HEK293 (cell line): ENCODE measurements around the gene LRBA.

Source experiments
- CTCF ChIA-PET: fragments of 350-600 bp; formaldehyde crosslinking; extraction: SDS; loops from one replicate; lab custom pipeline; 2021; ENCODE audit warnings: antibody characterized with exemption; lab: Yijun Ruan, JAX
- POLR2A ChIA-PET: fragments of 300-600 bp; formaldehyde crosslinking; extraction: SDS; loops from one replicate; lab custom pipeline; 2020; ENCODE audit warnings: antibody characterized with exemption, inconsistent platforms; lab: Yijun Ruan, JAX
- H3K27ac ChIP-seq: fragments of 200-500 bp; sonication (Bioruptor generic); 2 replicates; pipeline ENCODE4 v1.5.1; 2014; ENCODE audit warnings: low read depth, low read length, control low read depth, inconsistent platforms; ENCODE audit errors: extremely low read depth
- H3K36me3 ChIP-seq, 2 experiments: fragments of 200-500 bp in 1 of 2; sonication (Bioruptor generic) in 1 of 2; 1 replicate in 1 of 2; 2 replicates in 1 of 2; pipeline ENCODE4 v1.5.1; 2014 to 2017; ENCODE audit warnings: inconsistent platforms in 2 of 2, low read length in 2 of 2; ENCODE audit not compliant: control insufficient read depth in 2 of 2, insufficient read depth in 1 of 2
- H3K4me1 ChIP-seq: fragments of 200-500 bp; sonication (Bioruptor generic); 2 replicates; pipeline ENCODE4 v1.5.1; 2014; ENCODE audit warnings: mild to moderate bottlenecking, low read length, inconsistent platforms; ENCODE audit not compliant: control insufficient read depth, insufficient read depth
- H3K4me3 ChIP-seq: 2 replicates; pipeline ENCODE4 v1.5.1; 2011; ENCODE audit warnings: low read depth, mild to moderate bottlenecking, control low read depth, low read length, moderate library complexity
- H3K9me3 ChIP-seq: fragments of 200-500 bp; sonication (Bioruptor generic); 2 replicates; pipeline ENCODE4 v1.5.1; 2014; ENCODE audit warnings: low read depth, low read length, inconsistent platforms; ENCODE audit not compliant: control insufficient read depth, insufficient read depth
- GLI2 ChIP-seq: fragments of 450-650 bp; formaldehyde crosslinking; IDR thresholded peaks from 2 replicates; pipeline ENCODE4; 2017; ENCODE audit warnings: missing biosample characterization, missing genetic modification characterization, low read depth, borderline replicate concordance
- HOXD13 ChIP-seq: sonication (generic); formaldehyde crosslinking; IDR thresholded peaks from 2 replicates; pipeline ENCODE4 v1.8.0; 2022; ENCODE audit warnings: missing genetic modification reagents, borderline replicate concordance
- PATZ1 ChIP-seq: fragments of 450-650 bp; formaldehyde crosslinking; IDR thresholded peaks from 2 replicates; pipeline ENCODE4 v1.5.1; 2016; ENCODE audit warnings: missing biosample characterization, missing genetic modification characterization
- PBX3 ChIP-seq: sonication (generic); formaldehyde crosslinking; IDR thresholded peaks from 2 replicates; pipeline ENCODE4 v1.8.1; 2022; ENCODE audit warnings: mild to moderate bottlenecking, moderate library complexity, missing genetic modification reagents
- PRDM6 ChIP-seq: fragments of 450-650 bp; formaldehyde crosslinking; IDR thresholded peaks from 2 replicates; pipeline ENCODE4 v1.5.1; 2017; ENCODE audit warnings: missing biosample characterization, missing genetic modification characterization
- TRIM28 ChIP-seq: IDR thresholded peaks from 2 replicates; pipeline ENCODE4 v1.6.1; 2011; ENCODE audit warnings: low read length, control low read depth, borderline replicate concordance
- ZBTB17 ChIP-seq: fragments of 450-650 bp; formaldehyde crosslinking; IDR thresholded peaks from 2 replicates; pipeline ENCODE4 v1.5.1; 2016; ENCODE audit warnings: missing biosample characterization, missing genetic modification characterization
- ZBTB48 ChIP-seq: fragments of 450-650 bp; formaldehyde crosslinking; IDR thresholded peaks from 2 replicates; pipeline ENCODE4 v1.5.1; 2016; ENCODE audit warnings: missing biosample characterization, missing genetic modification characterization
- ZNF140 ChIP-seq: fragments of 450-650 bp; formaldehyde crosslinking; IDR thresholded peaks from 2 replicates; pipeline ENCODE4 v1.5.1; 2016; ENCODE audit warnings: missing biosample characterization, missing genetic modification characterization
- ZNF16 ChIP-seq: fragments of 450-650 bp; formaldehyde crosslinking; IDR thresholded peaks from 2 replicates; pipeline ENCODE4 v1.5.1; 2016; ENCODE audit warnings: low read depth, missing biosample characterization, missing genetic modification characterization
- ZNF202 ChIP-seq: fragments of 450-650 bp; formaldehyde crosslinking; IDR thresholded peaks from 2 replicates; pipeline ENCODE4 v1.5.1; 2016; ENCODE audit warnings: missing biosample characterization, missing genetic modification characterization, borderline replicate concordance
- ZNF211 ChIP-seq: fragments of 450-650 bp; formaldehyde crosslinking; IDR thresholded peaks from 2 replicates; pipeline ENCODE4 v1.5.1; 2016; ENCODE audit warnings: low read depth, missing biosample characterization, missing genetic modification characterization
- ZNF266 ChIP-seq: fragments of 450-650 bp; formaldehyde crosslinking; IDR thresholded peaks from 2 replicates; pipeline ENCODE4 v1.5.1; 2016; ENCODE audit warnings: missing biosample characterization, missing genetic modification characterization, low read depth
- ZNF362 ChIP-seq: fragments of 450-650 bp; formaldehyde crosslinking; IDR thresholded peaks from 2 replicates; pipeline ENCODE4 v1.5.1; 2016; ENCODE audit warnings: missing biosample characterization, missing genetic modification characterization
- ZNF394 ChIP-seq: fragments of 450-650 bp; formaldehyde crosslinking; IDR thresholded peaks from 2 replicates; pipeline ENCODE4 v1.5.1; 2016; ENCODE audit warnings: missing biosample characterization, missing genetic modification characterization, mild to moderate bottlenecking, moderate library complexity, borderline replicate concordance
- ZNF398 ChIP-seq: fragments of 450-650 bp; formaldehyde crosslinking; IDR thresholded peaks from 2 replicates; pipeline ENCODE4 v1.5.1; 2017; ENCODE audit warnings: missing biosample characterization, missing genetic modification characterization
- ZNF48 ChIP-seq: fragments of 450-650 bp; formaldehyde crosslinking; IDR thresholded peaks from 2 replicates; pipeline ENCODE4 v1.5.1; 2016; ENCODE audit warnings: missing biosample characterization, missing genetic modification characterization
- ZNF521 ChIP-seq: fragments of 450-650 bp; formaldehyde crosslinking; IDR thresholded peaks from 2 replicates; pipeline ENCODE4 v1.5.1; 2017; ENCODE audit warnings: missing biosample characterization, mild to moderate bottlenecking, missing genetic modification characterization
- ZNF548 ChIP-seq: fragments of 450-650 bp; formaldehyde crosslinking; IDR thresholded peaks from 2 replicates; pipeline ENCODE4 v1.5.1; 2016; ENCODE audit warnings: missing biosample characterization, missing genetic modification characterization
- ZNF626 ChIP-seq: fragments of 450-650 bp; sonication (Bioruptor Pico); formaldehyde crosslinking; IDR thresholded peaks from 2 replicates; pipeline ENCODE4 v1.5.1; 2018; ENCODE audit warnings: missing biosample characterization, missing genetic modification characterization, inconsistent platforms
- ZNF645 ChIP-seq: fragments of 450-650 bp; formaldehyde crosslinking; IDR thresholded peaks from 2 replicates; pipeline ENCODE4; 2016; ENCODE audit warnings: missing biosample characterization, missing genetic modification characterization
- ZSCAN4 ChIP-seq: fragments of 450-650 bp; formaldehyde crosslinking; IDR thresholded peaks from 2 replicates; pipeline ENCODE4 v1.5.1; 2017; ENCODE audit warnings: missing biosample characterization, missing genetic modification characterization

Gene LRBA

GRCh38 chr4:150256841-150257730 is 758.0 kb downstream of the LRBA start (continued):
- TF ChIP-seq HOXD13 (CRISPR knock-in tag) (no peak), ZNF202 (tag by site-specific recombination) (no peak), ZNF548 (tag by site-specific recombination) (no peak), ZNF48 (tag by site-specific recombination) (no peak), ZNF16 (no peak)
- TF ChIP-seq, all 188 proteins: peak for 0

- no peak overlapping the region for H3K4me3 ChIP-seq
These were observed 758.9 kb downstream of the LRBA start for GRCh38 chr4:150256225-150256620.

More at GRCh38 chr4:150256225-150256620, 758.9 kb downstream of the LRBA start:
- Histone ChIP-seq H3K9me3 (no peaks in the 10 kb centered on the region), H3K36me3 (peaks cover 0 to 24% of the 10 kb centered on the region in 2 experiments; a peak in 1 of 3 replicates), H3K4me1 (no peaks in the 10 kb centered on the region), H3K27ac (no peak overlapping the region)
- POLR2A ChIA-PET, result no interaction called here
- CTCF ChIA-PET, result no interaction called here
- no peak for TF ChIP-seq ZNF140 (tag by site-specific recombination)
- TF ChIP-seq ZBTB17 (tag by site-specific recombination), result no peak
- TF ChIP-seq ZNF626 (tag by site-specific recombination), result no peak
- no peak for TF ChIP-seq ZNF211 (tag by site-specific recombination)
- no peak for TF ChIP-seq ZBTB48
- TF ChIP-seq ZNF521 (tag by site-specific recombination), result no peak
- TF ChIP-seq PRDM6 (tag by site-specific recombination), result no peak
- TF ChIP-seq ZNF398 (tag by site-specific recombination), result no peak
- no peak for TF ChIP-seq GLI2 (tag by site-specific recombination)
- no peak for TF ChIP-seq PATZ1
- no peak for TF ChIP-seq PBX3 (CRISPR knock-in tag)
- no peak for TF ChIP-seq ZNF394
- no peak for TF ChIP-seq ZNF362
- no peak for TF ChIP-seq ZNF266 (tag by site-specific recombination)
- no peak for TF ChIP-seq ZNF645 (tag by site-specific recombination)
- no peak for TF ChIP-seq ZSCAN4
- no peak for TF ChIP-seq TRIM28
- TF ChIP-seq, all 188 proteins: peak for 0
